ENCODE measurements around the gene PTPRM. TPM values are rescaled to one million over a fixed set of nuclear protein-coding genes. Genes with fewer than 3 reads are reported as not detected.

PTPRM gene
- total and polyA plus RNA-seq, 2 donors (not counting 3 experiments of a cell fraction or from before 2014, with no cell fraction given), result 37.4 to 43.7 TPM

GRCh38 chr18:7682321-7682720 lies 115.2 kb downstream of the PTPRM start:
- peaks cover 7% of the 10 kb centered on the region for H3K4me1 ChIP-seq (ENCODE audit: control insufficient read depth, extremely low read depth, insufficient read depth, low read length)
- CTCF ChIA-PET, result no interaction called here
- BruUV-seq (replicated peaks), result no TSS peak
- dilution Hi-C loops (cut with MboI; ENCODE audit: extremely low pct_ligation_motif_present, low sequenced_read_pairs), result no loop called here
- POLR2A ChIA-PET, result interaction anchor here (0.6 kb wide), 1 partner anchor 289 kb away, joined by 3 read pairs; no protein-coding TSS in a partner anchor
- H3K27me3 ChIP-seq (ENCODE audit: control insufficient read depth in 2 of 2, insufficient read depth in 2 of 2, low read length in 2 of 2), result no peaks in the 10 kb centered on the region
- DNase-seq (ENCODE audit: low read depth, low spot score) (no peak), FAIRE-seq (no peak)
- H3K79me2 ChIP-seq (ENCODE audit: control insufficient read depth, insufficient read depth, low read length), result no peaks in the 10 kb centered on the region
- H3K4me3 ChIP-seq (replicated peaks in 1 of 3; ENCODE audit: insufficient read depth in 1 of 3, low read depth in 1 of 3, low read length in 3 of 3), result no peak overlapping the region
- no peak overlapping the region for H3K27ac ChIP-seq (ENCODE audit: insufficient read depth, low read depth, low read length)
- TF ChIP-seq MYC (IDR thresholded peaks at IDR 0.05; ENCODE audit: low read depth, low read length) (no peak), FOS (IDR thresholded peaks at IDR 0.05; ENCODE audit: borderline replicate concordance, insufficient read depth, low read length) (no peak), EZH2 (IDR thresholded peaks at IDR 0.05; ENCODE audit: borderline replicate concordance, low read depth, low read length, severe bottlenecking) (no peak), POLR2AphosphoS5 (IDR thresholded peaks at IDR 0.05; ENCODE audit: insufficient read depth, low read depth, low read length) (no peak), GATA2 (IDR thresholded peaks at IDR 0.05; ENCODE audit: insufficient read depth, insufficient read length, low read depth, low read length) (no peak), POLR2A (IDR thresholded peaks at IDR 0.05; ENCODE audit: low read depth, low read length) (no peak), CTCF (IDR thresholded peaks at IDR 0.05; ENCODE audit: extremely low read depth in 1 of 2, insufficient read depth in 1 of 2, low read depth in 1 of 2, low read length in 2 of 2) (no peak), MAX (IDR thresholded peaks at IDR 0.05; ENCODE audit: insufficient read depth, insufficient read length) (no peak), JUN (IDR thresholded peaks at IDR 0.05; ENCODE audit: borderline replicate concordance, insufficient read depth, insufficient read length, low read depth) (no peak)
- H3K36me3 ChIP-seq (ENCODE audit: control insufficient read depth in 2 of 2, extremely low read depth in 1 of 2, insufficient read depth in 2 of 2, low read length in 2 of 2), result no peaks in the 10 kb centered on the region
- H3K9me3 ChIP-seq (replicated peaks; ENCODE audit: control insufficient read depth, insufficient read depth, low read length), result no peaks in the 10 kb centered on the region
- no peaks in the 10 kb centered on the region for H3K9me1 ChIP-seq (replicated peaks; ENCODE audit: control insufficient read depth, extremely low read depth, insufficient read depth, low read length)
- no peak overlapping the region for H3K9ac ChIP-seq (replicated peaks; ENCODE audit: extremely low read depth, insufficient read depth, low read length)
- no peak overlapping the region for H2AFZ ChIP-seq (ENCODE audit: low read depth, low read length)
- intact Hi-C loops (cut with micrococcal nuclease), result no loop called here
- no peak overlapping the region for H3K4me2 ChIP-seq (ENCODE audit: insufficient read depth, low read length)
- no peaks in the 10 kb centered on the region for H4K20me1 ChIP-seq (replicated peaks; ENCODE audit: control insufficient read depth, extremely low read depth, insufficient read depth, low read length)

Measured in endothelial cell of umbilical vein (primary cell).